K562 (cell line): Measurements from ENCODE around the gene HDC. TPM values are rescaled to one million over a fixed set of nuclear protein-coding genes. Genes with fewer than 3 reads are reported as not detected.
A peak's percentile ranks its signal among the peaks of the same experiment; 100 is the strongest.

ENCODE experiments used
- ATAC-seq: fragments of 200-7000 bp; cut with Tn5 transposase; 3 replicates; pipeline ENCODE4 v1.9.1; 2020; ENCODE audit warnings: moderate library complexity
- BruUV-seq: library from RNA; stranded (reverse); fragments of 400-500 nt; replicated peaks from 2 replicates; lab custom pipeline; 2021; lab: Mats Ljungman, UMichigan
- CTCF ChIA-PET: fragments of 300-600 bp; formaldehyde crosslinking; extraction: SDS; loops from one replicate; lab custom pipeline; 2021; ENCODE audit warnings: low intra/inter-chr PET ratio; lab: Yijun Ruan, JAX
- POLR2A ChIA-PET: fragments of 300-600, 350-650 bp; sonication (Branson Sonifier 250); formaldehyde crosslinking; extraction: SDS; loops from one replicate; lab custom pipeline; 2021; ENCODE audit warnings: antibody characterized with exemption, inconsistent platforms; lab: Yijun Ruan, JAX
- DNase-seq, 4 experiments: peaks; one replicate each; pipeline versions ENCODE4 v3.0.0 to v3.0.0-alpha.2; 2011 to 2018; ENCODE audit warnings: low spot score in 3 of 4, mixed read lengths in 3 of 4; ENCODE audit errors: extremely low read depth in 1 of 4
- FAIRE-seq: peaks from 2 replicates; lab custom pipeline; 2011; peaks lifted over from hg19 to GRCh38; lab: Jason Lieb, UNC
- H2AFZ ChIP-seq: 2 replicates; pipeline ENCODE4 v1.6.0; 2011; ENCODE audit warnings: low read depth, low read length, control low read depth, inconsistent platforms
- H3K27ac ChIP-seq: fragments of 200-600 bp; 3 replicates; pipeline ENCODE4 v1.8.0; 2011; ENCODE audit warnings: low read depth, mild to moderate bottlenecking, control low read depth, inconsistent platforms, low read length, moderate library complexity, mixed read lengths; ENCODE audit errors: extremely low read depth
- H3K27me3 ChIP-seq, 2 experiments: fragments of 300-600 bp in 1 of 2; 2 replicates in 1 of 2; 3 replicates in 1 of 2; pipeline versions ENCODE4 v1.6.0 to v1.8.0; 2011; ENCODE audit warnings: inconsistent platforms in 2 of 2, low read length in 2 of 2, mild to moderate bottlenecking in 1 of 2, mixed read lengths in 1 of 2, moderate library complexity in 1 of 2; ENCODE audit not compliant: control insufficient read depth in 2 of 2, insufficient read depth in 2 of 2
- H3K36me3 ChIP-seq: fragments of 300-600 bp; 3 replicates; pipeline ENCODE4 v1.8.0; 2011; ENCODE audit warnings: mild to moderate bottlenecking, low read length, inconsistent platforms; ENCODE audit not compliant: control insufficient read depth, insufficient read depth
- H3K4me1 ChIP-seq, 2 experiments: fragments of 200-600 bp in 1 of 2; replicated peaks in 1 of 2; 2 replicates in 1 of 2; 3 replicates in 1 of 2; pipeline versions ENCODE4 v1.5.1 to v1.8.0; 2011; ENCODE audit warnings: inconsistent platforms in 2 of 2, low read length in 2 of 2, mild to moderate bottlenecking in 1 of 2, mixed read lengths in 1 of 2, moderate library complexity in 1 of 2; ENCODE audit not compliant: control insufficient read depth in 2 of 2, insufficient read depth in 2 of 2
- H3K4me2 ChIP-seq: 2 replicates; pipeline ENCODE4 v1.6.1; 2011; ENCODE audit warnings: low read length, control low read depth, inconsistent platforms, mixed read lengths; ENCODE audit not compliant: insufficient read depth
- H3K4me3 ChIP-seq: fragments of 200-600 bp; sonication (generic), shearing (Covaris generic); 2 replicates; pipeline ENCODE4 v1.5.1; 2016; ENCODE audit warnings: control low read depth, inconsistent platforms
- H3K79me2 ChIP-seq: fragments of 200-600 bp; 3 replicates; pipeline ENCODE4 v1.8.0; 2011; ENCODE audit warnings: low read length, inconsistent platforms; ENCODE audit not compliant: control insufficient read depth, insufficient read depth
- H3K9ac ChIP-seq, 2 experiments: 2 replicates each; pipeline versions ENCODE4 v1.6.0 to v1.6.1; 2011; ENCODE audit warnings: low read depth in 2 of 2, low read length in 2 of 2, control low read depth in 1 of 2, inconsistent platforms in 1 of 2, mild to moderate bottlenecking in 1 of 2, mixed read lengths in 1 of 2; ENCODE audit not compliant: insufficient read depth in 1 of 2
- H3K9me1 ChIP-seq: one replicate; pipeline ENCODE4 v1.6.0; 2011; ENCODE audit warnings: inconsistent platforms, mild to moderate bottlenecking, low read length, moderate library complexity; ENCODE audit not compliant: control insufficient read depth, insufficient read depth
- H3K9me3 ChIP-seq: replicated peaks from 2 replicates; pipeline ENCODE4 v1.5.1; 2011; ENCODE audit warnings: low read depth, low read length, inconsistent platforms; ENCODE audit not compliant: control insufficient read depth, insufficient read depth
- H4K20me1 ChIP-seq: replicated peaks from 2 replicates; pipeline ENCODE4 v1.6.1; 2011; ENCODE audit warnings: low read length, inconsistent platforms, mixed read lengths; ENCODE audit not compliant: control insufficient read depth, insufficient read depth
- ASH1L ChIP-seq: fragments of 450-650 bp; IDR thresholded peaks from 2 replicates; pipeline ENCODE4 v1.6.1; 2018; ENCODE audit warnings: borderline replicate concordance, mild to moderate bottlenecking, low read depth; ENCODE audit not compliant: partially characterized antibody
- BMI1 ChIP-seq: fragments of 150-350 bp; IDR thresholded peaks from 2 replicates; pipeline ENCODE4 v1.6.1; 2014; ENCODE audit warnings: low read length
- C11orf30 ChIP-seq: fragments of 450-650 bp; IDR thresholded peaks from 2 replicates; pipeline ENCODE4 v1.6.1; 2016; ENCODE audit warnings: low read depth, mild to moderate bottlenecking
- CREBBP ChIP-seq: IDR thresholded peaks from one replicate; pipeline ENCODE4 v1.6.1; 2012; ENCODE audit warnings: low read depth, mild to moderate bottlenecking, control low read depth, inconsistent platforms, low read length
- FOXA3 ChIP-seq, 2 experiments: fragments of 450-650 bp in 1 of 2; sonication (generic) in 1 of 2; formaldehyde crosslinking; IDR thresholded peaks in 1 of 2; conservative IDR thresholded peaks in 1 of 2; 2 replicates each; pipeline versions ENCODE4 v1.4.0 to v1.8.0; 2020 to 2022; ENCODE audit warnings: mild to moderate bottlenecking in 2 of 2, missing genetic modification reagents in 1 of 2
- HMGN3 ChIP-seq: IDR thresholded peaks from 2 replicates; pipeline ENCODE4 v1.6.1; 2011; ENCODE audit warnings: borderline replicate concordance, low read depth, mild to moderate bottlenecking, mixed read lengths, low read length; ENCODE audit not compliant: insufficient read length; ENCODE audit errors: extremely low read depth
- MAFF ChIP-seq: IDR thresholded peaks from 2 replicates; pipeline ENCODE4 v1.6.1; 2012; ENCODE audit warnings: low read length, improper control_type of control experiment
- MAFG ChIP-seq: fragments of 450-650 bp; conservative IDR thresholded peaks from 2 replicates; pipeline ENCODE4 v1.6.1; 2016; ENCODE audit warnings: missing genetic modification characterization, missing compliant biosample characterization
- MYC ChIP-seq, 2 experiments: fragments of 250-450 bp in 1 of 2; sonication (Bioruptor Pico) in 1 of 2; IDR thresholded peaks; 2 replicates each; pipeline versions ENCODE4 v1.5.1 to v1.6.1; 2012 to 2021; ENCODE audit warnings: low read depth in 2 of 2, borderline replicate concordance in 1 of 2, improper control_type of control experiment in 1 of 2, low read length in 1 of 2, mild to moderate bottlenecking in 1 of 2, moderate library complexity in 1 of 2
- NEUROD1 ChIP-seq: fragments of 150-350 bp; IDR thresholded peaks from 2 replicates; pipeline ENCODE4 v1.6.1; 2014; ENCODE audit warnings: borderline replicate concordance, low read length, low read depth; ENCODE audit not compliant: partially characterized antibody
- NR1H2 ChIP-seq: sonication (generic); formaldehyde crosslinking; IDR thresholded peaks from 2 replicates; pipeline ENCODE4 v1.4.0; 2020; ENCODE audit warnings: mild to moderate bottlenecking, missing genetic modification reagents
- PRMT5 ChIP-seq: sonication (generic); formaldehyde crosslinking; IDR thresholded peaks from 2 replicates; pipeline ENCODE4 v1.5.0; 2020; ENCODE audit warnings: missing genetic modification reagents
- RAD51 ChIP-seq: fragments of 450-650 bp; IDR thresholded peaks from 2 replicates; pipeline ENCODE4 v1.7.1; 2016; ENCODE audit warnings: low read depth, mild to moderate bottlenecking, borderline replicate concordance
- RB1 ChIP-seq: fragments of 450-650 bp; IDR thresholded peaks from 2 replicates; pipeline ENCODE4 v1.6.1; 2017; ENCODE audit warnings: low read depth, mild to moderate bottlenecking
- TAF15 ChIP-seq: fragments of 200-400 bp; formaldehyde crosslinking; IDR thresholded peaks from 2 replicates; pipeline ENCODE4 v1.6.1; 2017; ENCODE audit warnings: mild to moderate bottlenecking, low read depth, low read length, moderate library complexity
- TGIF2 ChIP-seq: sonication (generic); formaldehyde crosslinking; IDR thresholded peaks from 2 replicates; pipeline ENCODE4 v1.8.1; 2022; ENCODE audit warnings: mild to moderate bottlenecking, missing genetic modification reagents, moderate library complexity
- TRIM24 ChIP-seq, 2 experiments: fragments of 450-650 bp; IDR thresholded peaks; 2 replicates each; pipeline ENCODE4 v1.6.1; 2016
- XRCC4 ChIP-seq: IDR thresholded peaks from one replicate; pipeline ENCODE4 v1.6.1; 2011; ENCODE audit not compliant: insufficient read depth, insufficient read length; ENCODE audit errors: extremely low read depth
- ZNF165 ChIP-seq: fragments of 250-450 bp; sonication (Bioruptor Pico); IDR thresholded peaks from 2 replicates; pipeline ENCODE4 v1.4.0; 2020; ENCODE audit warnings: borderline replicate concordance
- ZNF197 ChIP-seq: fragments of 200-800 bp; sonication (Bioruptor generic); IDR thresholded peaks from 2 replicates; pipeline ENCODE4 v1.6.1; 2016; ENCODE audit warnings: low read depth, missing genetic modification characterization, missing compliant biosample characterization
- ZNF316 ChIP-seq: fragments of 450-650 bp; IDR thresholded peaks from 2 replicates; pipeline ENCODE4 v1.6.1; 2016
- ZNF668 ChIP-seq: fragments of 250-450 bp; sonication (Bioruptor Pico); IDR thresholded peaks from 2 replicates; pipeline ENCODE4 v1.8.0; 2022; ENCODE audit warnings: mild to moderate bottlenecking, inconsistent platforms
- WGBS: fragments of 100-300 bp; shearing (Covaris generic); methylation state at CpG from one replicate; pipeline ENCODE4 v1.1.6; 2016; ENCODE audit warnings: low coverage, mixed read lengths; ENCODE audit not compliant: insufficient coverage; ENCODE audit errors: missing lambda C conversion rate; 5-methylcytosine and 5-hydroxymethylcytosine counted together
- in situ Hi-C: fragments of 300-500 bp; cut with MboI; formaldehyde crosslinking; loops from 4 replicates; pipeline ENCODE4 v1.15.0; 2018; ENCODE audit warnings: inconsistent platforms, mixed read lengths
- intact Hi-C: fragments of 100-400 bp; cut with micrococcal nuclease; formaldehyde crosslinking; loops from 2 replicates; pipeline ENCODE4 v1.14.2; 2022
- polyA plus RNA-seq, 8 experiments: library from polyadenylated mRNA; depleted of rRNA in 4 of 8; stranded (reverse) in 5 of 8; unstranded in 3 of 8; fragments of >200 nt; fragmentation: Nextera tagmentation in 2 of 8; fragmentation: Illumina TruSeq in 1 of 8; extraction: Ambion mirVana in 2 of 8; extraction: Trizol in 1 of 8; gene quantifications; 2 replicates each; pipeline versions ENCODE4 v1.2.1 to v1.2.3, GENCODE V29; 2011 to 2014; ENCODE audit warnings: inconsistent platforms in 1 of 8, missing spikeins in 1 of 8
- total RNA-seq, 7 experiments: library from RNA; depleted of rRNA in 6 of 7; stranded (reverse); fragments of >200 nt in 6 of 7; fragmentation: Illumina TruSeq in 2 of 7; extraction: Trizol in 2 of 7; gene quantifications; 2 replicates each; pipeline versions ENCODE4 v1.2.1 to v1.2.3, GENCODE V29; 2011 to 2021; ENCODE audit warnings: low replicate concordance in 1 of 7
- TF ChIP-seq, protein P1 (sequence below): fragments of 150-350 bp; IDR thresholded peaks from 2 replicates; pipeline ENCODE4 v1.6.1; 2014; ENCODE audit warnings: low read depth, mild to moderate bottlenecking, low read length, borderline replicate concordance

The HDC gene
- total and polyA plus RNA-seq, 9 of the 15 experiments (the other 6 are each of a cell fraction or from before 2014, with no cell fraction given), result 0.26 to 5.3 (median 0.99) TPM

- Histone ChIP-seq H3K4me3 (no peak overlapping the region), H3K36me3 (peaks cover 41% of the 10 kb centered on the region), H3K79me2 (no peaks in the 10 kb centered on the region), H3K27ac (no peak overlapping the region), H4K20me1 (no peaks in the 10 kb centered on the region), H2AFZ (no peak overlapping the region), H3K4me1 (no peaks in the 10 kb centered on the region; a peak in 1 of 5 replicates), H3K9ac (no peak overlapping the region), H3K9me3 (no peaks in the 10 kb centered on the region), H3K27me3 (no peaks in the 10 kb centered on the region), H3K9me1 (no peaks in the 10 kb centered on the region), H3K4me2 (no peak overlapping the region)
- ChIA-PET CTCF (no interaction called here), POLR2A (no interaction called here)
- 92% methylated on average over 1 of the region's 1 CpG for WGBS
- no TSS peak for BruUV-seq
- ATAC-seq, result no peak
- in situ Hi-C loops (no loop called here), intact Hi-C loops (no loop called here)
- DNase-seq, result no peak
- FAIRE-seq, result no peak
- TF ChIP-seq, protein P1, sequence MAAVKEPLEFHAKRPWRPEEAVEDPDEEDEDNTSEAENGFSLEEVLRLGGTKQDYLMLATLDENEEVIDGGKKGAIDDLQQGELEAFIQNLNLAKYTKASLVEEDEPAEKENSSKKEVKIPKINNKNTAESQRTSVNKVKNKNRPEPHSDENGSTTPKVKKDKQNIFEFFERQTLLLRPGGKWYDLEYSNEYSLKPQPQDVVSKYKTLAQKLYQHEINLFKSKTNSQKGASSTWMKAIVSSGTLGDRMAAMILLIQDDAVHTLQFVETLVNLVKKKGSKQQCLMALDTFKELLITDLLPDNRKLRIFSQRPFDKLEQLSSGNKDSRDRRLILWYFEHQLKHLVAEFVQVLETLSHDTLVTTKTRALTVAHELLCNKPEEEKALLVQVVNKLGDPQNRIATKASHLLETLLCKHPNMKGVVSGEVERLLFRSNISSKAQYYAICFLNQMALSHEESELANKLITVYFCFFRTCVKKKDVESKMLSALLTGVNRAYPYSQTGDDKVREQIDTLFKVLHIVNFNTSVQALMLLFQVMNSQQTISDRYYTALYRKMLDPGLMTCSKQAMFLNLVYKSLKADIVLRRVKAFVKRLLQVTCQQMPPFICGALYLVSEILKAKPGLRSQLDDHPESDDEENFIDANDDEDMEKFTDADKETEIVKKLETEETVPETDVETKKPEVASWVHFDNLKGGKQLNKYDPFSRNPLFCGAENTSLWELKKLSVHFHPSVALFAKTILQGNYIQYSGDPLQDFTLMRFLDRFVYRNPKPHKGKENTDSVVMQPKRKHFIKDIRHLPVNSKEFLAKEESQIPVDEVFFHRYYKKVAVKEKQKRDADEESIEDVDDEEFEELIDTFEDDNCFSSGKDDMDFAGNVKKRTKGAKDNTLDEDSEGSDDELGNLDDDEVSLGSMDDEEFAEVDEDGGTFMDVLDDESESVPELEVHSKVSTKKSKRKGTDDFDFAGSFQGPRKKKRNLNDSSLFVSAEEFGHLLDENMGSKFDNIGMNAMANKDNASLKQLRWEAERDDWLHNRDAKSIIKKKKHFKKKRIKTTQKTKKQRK, result no peak
- TF ChIP-seq BMI1 (no peak), FOXA3 (CRISPR knock-in tag; conservative IDR thresholded peaks at IDR 0.05 in 1 of 2, IDR thresholded peaks at IDR 0.05 in 1 of 2) (no peak), RB1 (no peak), RAD51 (no peak), TRIM24 (IDR thresholded peaks at IDR 0.05) (no peak), HMGN3 (no peak), TGIF2 (CRISPR knock-in tag) (no peak), TAF15 (no peak), MAFG (tag) (peak; percentile 35), ZNF165 (CRISPR knock-in tag) (no peak), ZNF197 (CRISPR knock-in tag) (no peak), NEUROD1 (no peak), XRCC4 (no peak), ZNF668 (no peak), CREBBP (no peak), MAFF (peak; percentile 13; the same call in 1 of the 2 replicates), MYC (IDR thresholded peaks at IDR 0.05; ENCODE audit: low read depth, low read length) (no peak), MYC (CRISPR knock-in tag; IDR thresholded peaks at IDR 0.05; ENCODE audit: borderline replicate concordance, low read depth) (no peak), ZNF316 (peak; percentile 83), PRMT5 (no peak), NR1H2 (no peak), ASH1L (no peak), C11orf30 (peak; percentile 73)
Observed at GRCh38 chr15:50225057-50225456, 40.5 kb downstream of the HDC start.
